ENCODE measurements around the gene MAN2A2. TPM values are rescaled to one million over a fixed set of nuclear protein-coding genes. Genes with fewer than 3 reads are reported as not detected.

Gene MAN2A2
- total and polyA plus RNA-seq, 9 of the 15 experiments (the other 6 are each of a cell fraction or from before 2014, with no cell fraction given), result 7.3 to 151 (median 43.4) TPM

DNA sequence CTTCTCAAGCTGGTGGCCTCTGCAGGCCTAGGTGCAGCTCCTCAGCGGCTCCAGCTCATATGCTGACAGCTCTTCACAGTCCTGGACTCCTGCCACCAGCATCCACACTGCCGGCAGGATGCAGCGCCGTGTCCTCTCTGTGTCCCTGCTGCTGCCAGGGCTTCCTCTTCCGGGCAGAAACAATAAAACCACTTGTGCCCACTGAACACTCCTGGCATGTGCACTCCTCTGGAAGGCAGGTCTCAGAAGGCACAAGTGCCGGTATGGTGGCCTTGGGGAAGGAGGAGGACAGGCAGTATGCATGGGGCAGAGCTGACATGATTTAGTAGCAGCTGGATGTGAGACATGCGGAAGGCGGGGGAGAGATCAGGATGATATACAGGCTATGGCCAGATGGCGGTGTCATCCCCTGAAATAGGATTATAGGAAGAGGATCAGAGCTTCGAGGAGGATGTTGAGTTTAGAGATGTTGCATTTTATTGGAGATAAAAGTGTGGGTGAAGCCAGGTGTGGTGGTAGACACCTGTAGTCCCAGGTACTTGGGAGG lies 7.5 kb upstream of the MAN2A2 start (continued):
- TF ChIP-seq, protein P1, sequence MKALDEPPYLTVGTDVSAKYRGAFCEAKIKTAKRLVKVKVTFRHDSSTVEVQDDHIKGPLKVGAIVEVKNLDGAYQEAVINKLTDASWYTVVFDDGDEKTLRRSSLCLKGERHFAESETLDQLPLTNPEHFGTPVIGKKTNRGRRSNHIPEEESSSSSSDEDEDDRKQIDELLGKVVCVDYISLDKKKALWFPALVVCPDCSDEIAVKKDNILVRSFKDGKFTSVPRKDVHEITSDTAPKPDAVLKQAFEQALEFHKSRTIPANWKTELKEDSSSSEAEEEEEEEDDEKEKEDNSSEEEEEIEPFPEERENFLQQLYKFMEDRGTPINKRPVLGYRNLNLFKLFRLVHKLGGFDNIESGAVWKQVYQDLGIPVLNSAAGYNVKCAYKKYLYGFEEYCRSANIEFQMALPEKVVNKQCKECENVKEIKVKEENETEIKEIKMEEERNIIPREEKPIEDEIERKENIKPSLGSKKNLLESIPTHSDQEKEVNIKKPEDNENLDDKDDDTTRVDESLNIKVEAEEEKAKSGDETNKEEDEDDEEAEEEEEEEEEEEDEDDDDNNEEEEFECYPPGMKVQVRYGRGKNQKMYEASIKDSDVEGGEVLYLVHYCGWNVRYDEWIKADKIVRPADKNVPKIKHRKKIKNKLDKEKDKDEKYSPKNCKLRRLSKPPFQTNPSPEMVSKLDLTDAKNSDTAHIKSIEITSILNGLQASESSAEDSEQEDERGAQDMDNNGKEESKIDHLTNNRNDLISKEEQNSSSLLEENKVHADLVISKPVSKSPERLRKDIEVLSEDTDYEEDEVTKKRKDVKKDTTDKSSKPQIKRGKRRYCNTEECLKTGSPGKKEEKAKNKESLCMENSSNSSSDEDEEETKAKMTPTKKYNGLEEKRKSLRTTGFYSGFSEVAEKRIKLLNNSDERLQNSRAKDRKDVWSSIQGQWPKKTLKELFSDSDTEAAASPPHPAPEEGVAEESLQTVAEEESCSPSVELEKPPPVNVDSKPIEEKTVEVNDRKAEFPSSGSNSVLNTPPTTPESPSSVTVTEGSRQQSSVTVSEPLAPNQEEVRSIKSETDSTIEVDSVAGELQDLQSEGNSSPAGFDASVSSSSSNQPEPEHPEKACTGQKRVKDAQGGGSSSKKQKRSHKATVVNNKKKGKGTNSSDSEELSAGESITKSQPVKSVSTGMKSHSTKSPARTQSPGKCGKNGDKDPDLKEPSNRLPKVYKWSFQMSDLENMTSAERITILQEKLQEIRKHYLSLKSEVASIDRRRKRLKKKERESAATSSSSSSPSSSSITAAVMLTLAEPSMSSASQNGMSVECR (CRISPR knock-in tag; IDR thresholded peaks at IDR 0.05), result no peak
- TF ChIP-seq HSF4 (CRISPR knock-in tag; IDR thresholded peaks at IDR 0.05; ENCODE audit: borderline replicate concordance) (no peak), TAF15 (IDR thresholded peaks at IDR 0.05; ENCODE audit: low read depth, low read length) (no peak), EGR1 (conservative IDR thresholded peaks at IDR 0.05) (peak; percentile 61), PRMT5 (CRISPR knock-in tag; IDR thresholded peaks at IDR 0.05) (no peak), ZNF696 (CRISPR knock-in tag; conservative IDR thresholded peaks at IDR 0.05) (no peak), PURB (CRISPR knock-in tag; IDR thresholded peaks at IDR 0.05; ENCODE audit: low read depth) (no peak), PCBP1 (IDR thresholded peaks at IDR 0.05; ENCODE audit: low read depth, low read length, poor library complexity, severe bottlenecking) (no peak), KLF1 (tag; IDR thresholded peaks at IDR 0.05) (no peak)
- TF ChIP-seq, protein P2, sequence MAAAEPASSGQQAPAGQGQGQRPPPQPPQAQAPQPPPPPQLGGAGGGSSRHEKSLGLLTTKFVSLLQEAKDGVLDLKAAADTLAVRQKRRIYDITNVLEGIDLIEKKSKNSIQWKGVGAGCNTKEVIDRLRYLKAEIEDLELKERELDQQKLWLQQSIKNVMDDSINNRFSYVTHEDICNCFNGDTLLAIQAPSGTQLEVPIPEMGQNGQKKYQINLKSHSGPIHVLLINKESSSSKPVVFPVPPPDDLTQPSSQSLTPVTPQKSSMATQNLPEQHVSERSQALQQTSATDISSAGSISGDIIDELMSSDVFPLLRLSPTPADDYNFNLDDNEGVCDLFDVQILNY (CRISPR knock-in tag; IDR thresholded peaks at IDR 0.05), result 0 out of 2 replicates have a peak, but pooled peaks have one; percentile 14
- TF ChIP-seq, protein P3, sequence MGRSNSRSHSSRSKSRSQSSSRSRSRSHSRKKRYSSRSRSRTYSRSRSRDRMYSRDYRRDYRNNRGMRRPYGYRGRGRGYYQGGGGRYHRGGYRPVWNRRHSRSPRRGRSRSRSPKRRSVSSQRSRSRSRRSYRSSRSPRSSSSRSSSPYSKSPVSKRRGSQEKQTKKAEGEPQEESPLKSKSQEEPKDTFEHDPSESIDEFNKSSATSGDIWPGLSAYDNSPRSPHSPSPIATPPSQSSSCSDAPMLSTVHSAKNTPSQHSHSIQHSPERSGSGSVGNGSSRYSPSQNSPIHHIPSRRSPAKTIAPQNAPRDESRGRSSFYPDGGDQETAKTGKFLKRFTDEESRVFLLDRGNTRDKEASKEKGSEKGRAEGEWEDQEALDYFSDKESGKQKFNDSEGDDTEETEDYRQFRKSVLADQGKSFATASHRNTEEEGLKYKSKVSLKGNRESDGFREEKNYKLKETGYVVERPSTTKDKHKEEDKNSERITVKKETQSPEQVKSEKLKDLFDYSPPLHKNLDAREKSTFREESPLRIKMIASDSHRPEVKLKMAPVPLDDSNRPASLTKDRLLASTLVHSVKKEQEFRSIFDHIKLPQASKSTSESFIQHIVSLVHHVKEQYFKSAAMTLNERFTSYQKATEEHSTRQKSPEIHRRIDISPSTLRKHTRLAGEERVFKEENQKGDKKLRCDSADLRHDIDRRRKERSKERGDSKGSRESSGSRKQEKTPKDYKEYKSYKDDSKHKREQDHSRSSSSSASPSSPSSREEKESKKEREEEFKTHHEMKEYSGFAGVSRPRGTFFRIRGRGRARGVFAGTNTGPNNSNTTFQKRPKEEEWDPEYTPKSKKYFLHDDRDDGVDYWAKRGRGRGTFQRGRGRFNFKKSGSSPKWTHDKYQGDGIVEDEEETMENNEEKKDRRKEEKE (IDR thresholded peaks at IDR 0.05; ENCODE audit: borderline replicate concordance in 1 of 2, control insufficient read depth in 1 of 2, low read depth in 2 of 2, low read length in 1 of 2), result 0 out of 4 replicates have a peak, but pooled peaks of 1 of the 2 experiments have one; percentile 28
